ENCODE results near the gene SRA1. TPM values are rescaled to one million over a fixed set of nuclear protein-coding genes. Genes with fewer than 3 reads are reported as not detected.

SRA1 gene
- total and polyA plus RNA-seq, 2 of the 4 experiments (the other 2 are of a cell fraction): 52.9 to 54.8 TPM

GRCh38 chr5:140605879-140606278 is 48.6 kb upstream of the SRA1 start:
- Histone ChIP-seq H4K5ac (ENCODE audit: low read depth, low read length) (no peak overlapping the region), H3K4me1 (ENCODE audit: control insufficient read depth, insufficient read depth, low read length) (peaks cover 2% of the 10 kb centered on the region), H4K91ac (ENCODE audit: insufficient read depth, low read depth, low read length) (no peak overlapping the region), H3K27me3 (ENCODE audit: control insufficient read depth, insufficient read depth, low read length) (peaks cover 4% of the 10 kb centered on the region), H4K8ac (ENCODE audit: low read depth in 2 of 2, low read length in 2 of 2) (no peak overlapping the region), H2AFZ (replicated peaks; ENCODE audit: low read length, poor library complexity) (no peak overlapping the region), H2BK20ac (ENCODE audit: low read depth, low read length) (no peak overlapping the region), H2AK9ac (replicated peaks; ENCODE audit: low read depth, low read length, poor library complexity) (no peak overlapping the region), H3K56ac (ENCODE audit: extremely low read depth, insufficient read depth, low read length) (no peak overlapping the region), H2BK120ac (ENCODE audit: low read depth, low read length) (no peak overlapping the region), H2BK5ac (ENCODE audit: low read depth, low read length, poor library complexity, severe bottlenecking) (no peak overlapping the region), H3K27ac (ENCODE audit: insufficient read depth, low read length) (no peak overlapping the region), H3K4me3 (ENCODE audit: insufficient read depth, low read depth, low read length) (no peak overlapping the region), H3K4ac (ENCODE audit: low read depth, low read length) (no peak overlapping the region), H3K9ac (ENCODE audit: low read depth, low read length) (no peak overlapping the region), H3K79me1 (ENCODE audit: low read depth in 1 of 2, low read length in 2 of 2) (no peaks in the 10 kb centered on the region), H4K20me1 (ENCODE audit: insufficient read depth, low read length) (no peaks in the 10 kb centered on the region), H2BK15ac (ENCODE audit: low read depth, low read length) (no peak overlapping the region), H2AK5ac (ENCODE audit: low read depth, low read length) (no peak overlapping the region), H3K18ac (ENCODE audit: low read depth, low read length) (no peak overlapping the region), H3K9me1 (ENCODE audit: insufficient read depth, low read length) (no peaks in the 10 kb centered on the region), H3K23ac (ENCODE audit: low read depth, low read length) (no peak overlapping the region), H3K36me3 (ENCODE audit: control insufficient read depth, insufficient read depth, low read length) (no peaks in the 10 kb centered on the region), H3K4me2 (ENCODE audit: low read depth, low read length) (no peak overlapping the region), H3K14ac (replicated peaks; ENCODE audit: low read depth, low read length) (no peak overlapping the region), H3K9me3 (ENCODE audit: control insufficient read depth, insufficient read depth, low read length) (no peaks in the 10 kb centered on the region)
- ATAC-seq (ENCODE audit: low read depth): no peak
- no peak for TF ChIP-seq USF2 (IDR thresholded peaks at IDR 0.05; ENCODE audit: low read depth, low read length)
- 80% methylated on average over 1 of the region's 3 CpGs; no CpG with 5 or more reads in 1 of the 2 experiments for WGBS, 2 experiments (ENCODE audit: extremely low coverage in 2 of 2, insufficient read length in 1 of 2)
- ChIA-PET POLR2A (ENCODE audit: unreplicated experiment) (no interaction called here), CTCF (no interaction called here)
- in situ Hi-C loops (cut with MboI; ENCODE audit: low sequenced_read_pairs): no loop called here
- intact Hi-C loops (cut with micrococcal nuclease): no loop called here
- dilution Hi-C loops (cut with HindIII; ENCODE audit: low sequenced_read_pairs, unreplicated experiment): no loop called here
- BruUV-seq (replicated peaks): no TSS peak
- no peak for DNase-seq

All from IMR-90 (cell line).